GM12872 (cell line): ENCODE results near the gene C4A.
"Not testable (repeated sequence)": the region's sequence is repeated elsewhere in the genome, so short reads cannot be mapped to it uniquely, and the experiment has no call there.

ENCODE experiments used
- TF ChIP-seq, protein P1 (sequence below): IDR thresholded peaks from 3 replicates; pipeline ENCODE4 v1.5.1; 2011; ENCODE audit warnings: low read depth, mild to moderate bottlenecking, low read length, moderate library complexity; ENCODE audit not compliant: insufficient read depth

The C4A gene

DNA sequence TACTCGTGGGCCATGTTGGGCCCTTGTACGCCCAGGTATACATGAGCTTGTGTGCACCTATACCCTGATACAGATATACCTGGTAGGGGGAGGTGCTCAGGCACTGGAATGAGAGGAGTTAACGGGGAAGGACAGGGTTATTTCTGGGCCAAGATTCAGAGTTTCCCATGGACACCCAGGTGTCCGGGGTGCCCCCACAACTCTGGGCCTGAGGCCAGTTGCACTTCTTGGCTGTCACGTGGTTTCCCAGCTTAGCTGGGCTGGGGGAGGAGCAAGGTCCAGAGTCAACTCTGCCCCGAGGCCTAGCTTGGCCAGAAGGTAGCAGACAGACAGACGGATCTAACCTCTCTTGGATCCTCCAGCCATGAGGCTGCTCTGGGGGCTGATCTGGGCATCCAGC lies at the start of gene C4A:
TSS of gene C4A (plus strand) at position 314 of the 400 bp plus-strand sequence. CDS start at position 365, 51 bp downstream.
- TF ChIP-seq, protein P1, sequence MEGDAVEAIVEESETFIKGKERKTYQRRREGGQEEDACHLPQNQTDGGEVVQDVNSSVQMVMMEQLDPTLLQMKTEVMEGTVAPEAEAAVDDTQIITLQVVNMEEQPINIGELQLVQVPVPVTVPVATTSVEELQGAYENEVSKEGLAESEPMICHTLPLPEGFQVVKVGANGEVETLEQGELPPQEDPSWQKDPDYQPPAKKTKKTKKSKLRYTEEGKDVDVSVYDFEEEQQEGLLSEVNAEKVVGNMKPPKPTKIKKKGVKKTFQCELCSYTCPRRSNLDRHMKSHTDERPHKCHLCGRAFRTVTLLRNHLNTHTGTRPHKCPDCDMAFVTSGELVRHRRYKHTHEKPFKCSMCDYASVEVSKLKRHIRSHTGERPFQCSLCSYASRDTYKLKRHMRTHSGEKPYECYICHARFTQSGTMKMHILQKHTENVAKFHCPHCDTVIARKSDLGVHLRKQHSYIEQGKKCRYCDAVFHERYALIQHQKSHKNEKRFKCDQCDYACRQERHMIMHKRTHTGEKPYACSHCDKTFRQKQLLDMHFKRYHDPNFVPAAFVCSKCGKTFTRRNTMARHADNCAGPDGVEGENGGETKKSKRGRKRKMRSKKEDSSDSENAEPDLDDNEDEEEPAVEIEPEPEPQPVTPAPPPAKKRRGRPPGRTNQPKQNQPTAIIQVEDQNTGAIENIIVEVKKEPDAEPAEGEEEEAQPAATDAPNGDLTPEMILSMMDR: not testable (repeated sequence)

DNA sequence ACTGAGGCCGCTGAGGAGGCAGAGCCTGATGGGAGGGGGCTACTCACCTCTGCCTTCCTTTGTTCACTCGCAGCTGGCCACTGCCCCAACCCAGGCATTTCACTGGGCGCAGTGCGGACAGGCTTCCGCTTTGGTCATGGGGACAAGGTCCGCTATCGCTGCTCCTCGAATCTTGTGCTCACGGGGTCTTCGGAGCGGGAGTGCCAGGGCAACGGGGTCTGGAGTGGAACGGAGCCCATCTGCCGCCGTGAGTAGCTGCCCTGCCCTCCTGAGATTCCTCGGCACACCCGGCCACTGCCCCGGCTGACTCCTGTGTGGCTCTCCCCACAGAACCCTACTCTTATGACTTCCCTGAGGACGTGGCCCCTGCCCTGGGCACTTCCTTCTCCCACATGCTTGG lies 48.3 kb upstream of the C4A start:
- TF ChIP-seq, protein P1: no peak

DNA sequence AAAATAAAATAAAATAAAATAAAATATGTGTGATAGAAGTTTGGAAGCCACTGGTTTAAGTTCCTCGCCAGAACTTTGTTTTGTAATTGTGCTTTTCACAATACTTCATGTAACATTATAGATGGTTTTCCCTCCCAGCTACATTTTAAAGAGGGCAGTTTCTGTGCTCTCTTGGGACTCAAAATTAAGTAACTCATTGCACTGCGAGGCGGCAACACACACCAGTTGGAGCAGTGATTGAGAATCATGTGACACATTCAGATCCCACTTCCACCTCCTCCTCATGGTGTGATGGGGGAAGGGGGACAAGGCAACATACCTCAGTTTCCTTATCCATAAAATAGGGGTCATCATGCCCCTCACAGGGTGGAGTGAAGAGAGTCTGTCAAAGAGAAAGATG lies 46.8 kb upstream of the C4A start:
- TF ChIP-seq, protein P1: no peak

DNA sequence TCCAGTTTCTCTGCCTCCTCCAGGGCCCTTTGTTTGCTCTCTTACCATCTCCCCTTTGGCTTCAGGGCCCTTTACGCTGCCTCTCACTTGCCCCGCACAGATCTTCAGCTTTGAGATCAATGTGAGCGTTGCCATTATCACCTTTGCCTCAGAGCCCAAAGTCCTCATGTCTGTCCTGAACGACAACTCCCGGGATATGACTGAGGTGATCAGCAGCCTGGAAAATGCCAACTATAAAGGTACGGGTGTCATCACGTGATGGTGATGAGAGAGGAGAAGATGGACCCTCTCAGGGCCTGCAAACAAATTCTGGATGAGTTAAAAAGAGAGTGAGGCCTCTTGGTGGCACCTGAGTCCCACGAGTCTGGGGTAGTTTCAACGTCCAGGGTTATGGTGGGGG lies 46.0 kb upstream of the C4A start:
- TF ChIP-seq, protein P1: no peak

DNA sequence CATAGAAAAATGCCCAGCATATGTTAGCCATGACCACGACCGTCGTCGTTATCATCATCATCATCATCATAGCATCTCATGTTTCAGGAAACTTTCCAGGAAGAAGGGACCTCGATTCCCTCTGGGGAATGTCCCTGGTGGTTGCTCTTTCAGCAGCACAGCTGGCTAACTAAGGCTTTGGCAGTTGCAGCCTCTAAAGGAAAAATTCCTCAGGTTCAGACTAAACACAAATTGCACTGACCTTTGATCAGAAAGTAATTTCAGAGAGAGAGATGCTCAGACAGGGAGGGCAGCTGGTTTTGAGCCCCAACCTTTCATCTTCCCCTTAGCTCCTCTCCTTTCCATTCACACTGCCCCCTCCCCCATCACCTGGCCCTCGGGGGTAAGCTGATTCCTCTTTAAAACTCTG lies 41.6 kb upstream of the C4A start:
- TF ChIP-seq, protein P1: no peak

DNA sequence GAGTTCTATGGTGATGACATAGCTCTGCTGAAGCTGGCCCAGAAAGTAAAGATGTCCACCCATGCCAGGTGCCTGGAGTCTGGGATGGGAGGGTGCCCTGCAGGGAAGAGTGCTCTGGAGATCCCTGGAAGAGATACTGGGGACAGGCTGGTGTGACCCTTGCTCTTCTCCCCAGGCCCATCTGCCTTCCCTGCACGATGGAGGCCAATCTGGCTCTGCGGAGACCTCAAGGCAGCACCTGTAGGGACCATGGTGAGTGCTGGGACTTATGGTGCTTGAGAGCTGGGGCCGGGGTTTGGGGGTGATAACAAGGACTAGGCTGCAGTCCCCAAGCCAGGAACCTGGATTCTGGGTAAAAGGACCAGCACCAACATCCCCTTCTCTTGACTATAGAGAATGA lies 38.1 kb upstream of the C4A start:
- TF ChIP-seq, protein P1: no peak

DNA sequence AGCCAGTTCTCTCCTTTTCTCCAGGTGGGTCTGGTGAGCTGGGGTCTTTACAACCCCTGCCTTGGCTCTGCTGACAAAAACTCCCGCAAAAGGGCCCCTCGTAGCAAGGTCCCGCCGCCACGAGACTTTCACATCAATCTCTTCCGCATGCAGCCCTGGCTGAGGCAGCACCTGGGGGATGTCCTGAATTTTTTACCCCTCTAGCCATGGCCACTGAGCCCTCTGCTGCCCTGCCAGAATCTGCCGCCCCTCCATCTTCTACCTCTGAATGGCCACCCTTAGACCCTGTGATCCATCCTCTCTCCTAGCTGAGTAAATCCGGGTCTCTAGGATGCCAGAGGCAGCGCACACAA lies 36.7 kb upstream of the C4A start:
- TF ChIP-seq, protein P1: no peak
